Brain microvascular endothelial cell (primary cell): ENCODE measurements around the gene GRAMD1B.

Experiments used
- DNase-seq: peaks from one replicate; pipeline ENCODE4 v3.0.0-alpha.2; 2020
- H3K27ac ChIP-seq: fragments of 250-450 bp; sonication (Bioruptor Pico); 2 replicates; pipeline ENCODE4 v1.5.1; 2020; ENCODE audit warnings: mild to moderate bottlenecking, moderate library complexity
- H3K27me3 ChIP-seq: fragments of 250-450 bp; sonication (Bioruptor Pico); replicated peaks from 2 replicates; pipeline ENCODE4 v1.5.1; 2020; ENCODE audit warnings: mild to moderate bottlenecking
- H3K36me3 ChIP-seq: fragments of 250-450 bp; sonication (Bioruptor Pico); replicated peaks from 2 replicates; pipeline ENCODE4 v1.5.1; 2020; ENCODE audit warnings: mild to moderate bottlenecking
- H3K4me3 ChIP-seq: 2 replicates; pipeline ENCODE4 v1.5.1; 2011; ENCODE audit warnings: low read depth, mild to moderate bottlenecking, control low read depth, low read length, moderate library complexity
- in situ Hi-C: cut with HindIII; loops from 2 replicates; pipeline ENCODE4 v1.10.0; 2017; ENCODE audit warnings: low sequenced_read_pairs, low pct_ligation_motif_present
- TF ChIP-seq, protein P1 (sequence below): IDR thresholded peaks from 2 replicates; pipeline ENCODE4 v1.5.1; 2011; ENCODE audit warnings: low read depth, mild to moderate bottlenecking, moderate library complexity, low read length, control low read depth, inconsistent platforms; ENCODE audit errors: missing control alignments

Gene GRAMD1B

GRCh38 chr11:123575441-123575840, 145.4 kb downstream of the GRAMD1B start:
- Histone ChIP-seq H3K27ac (no peak overlapping the region), H3K27me3 (no peaks in the 10 kb centered on the region), H3K36me3 (no peaks in the 10 kb centered on the region), H3K4me3 (no peak overlapping the region)
- in situ Hi-C loops, result no loop called here
- DNase-seq, result no peak
- TF ChIP-seq, protein P1, sequence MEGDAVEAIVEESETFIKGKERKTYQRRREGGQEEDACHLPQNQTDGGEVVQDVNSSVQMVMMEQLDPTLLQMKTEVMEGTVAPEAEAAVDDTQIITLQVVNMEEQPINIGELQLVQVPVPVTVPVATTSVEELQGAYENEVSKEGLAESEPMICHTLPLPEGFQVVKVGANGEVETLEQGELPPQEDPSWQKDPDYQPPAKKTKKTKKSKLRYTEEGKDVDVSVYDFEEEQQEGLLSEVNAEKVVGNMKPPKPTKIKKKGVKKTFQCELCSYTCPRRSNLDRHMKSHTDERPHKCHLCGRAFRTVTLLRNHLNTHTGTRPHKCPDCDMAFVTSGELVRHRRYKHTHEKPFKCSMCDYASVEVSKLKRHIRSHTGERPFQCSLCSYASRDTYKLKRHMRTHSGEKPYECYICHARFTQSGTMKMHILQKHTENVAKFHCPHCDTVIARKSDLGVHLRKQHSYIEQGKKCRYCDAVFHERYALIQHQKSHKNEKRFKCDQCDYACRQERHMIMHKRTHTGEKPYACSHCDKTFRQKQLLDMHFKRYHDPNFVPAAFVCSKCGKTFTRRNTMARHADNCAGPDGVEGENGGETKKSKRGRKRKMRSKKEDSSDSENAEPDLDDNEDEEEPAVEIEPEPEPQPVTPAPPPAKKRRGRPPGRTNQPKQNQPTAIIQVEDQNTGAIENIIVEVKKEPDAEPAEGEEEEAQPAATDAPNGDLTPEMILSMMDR, result no peak

DNA sequence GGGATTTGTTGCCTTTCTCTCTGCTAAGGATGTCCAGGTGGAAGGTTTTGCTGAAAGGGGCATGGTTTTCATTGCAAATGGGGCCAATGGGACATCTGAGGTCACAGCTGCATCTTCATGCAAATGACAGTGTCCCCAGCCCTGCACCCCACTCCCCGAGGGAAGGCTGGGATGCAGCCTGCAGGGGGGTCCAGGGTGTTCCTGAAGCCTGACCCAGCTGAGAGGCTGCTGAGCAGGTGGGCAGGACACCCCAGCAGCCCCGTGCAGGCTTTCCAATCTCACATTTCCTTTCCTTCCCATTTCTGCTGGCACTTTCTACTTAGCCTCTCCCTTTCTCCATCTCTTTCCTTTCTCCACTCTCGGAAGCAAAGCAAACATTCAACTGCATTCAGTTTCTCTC, 146.0 kb downstream of the GRAMD1B start:
- in situ Hi-C loops, result no loop called here
- DNase-seq, result no peak
- Histone ChIP-seq H3K4me3 (no peak overlapping the region), H3K27me3 (no peaks in the 10 kb centered on the region), H3K36me3 (no peaks in the 10 kb centered on the region), H3K27ac (no peak overlapping the region)
- TF ChIP-seq, protein P1, result no peak

DNA sequence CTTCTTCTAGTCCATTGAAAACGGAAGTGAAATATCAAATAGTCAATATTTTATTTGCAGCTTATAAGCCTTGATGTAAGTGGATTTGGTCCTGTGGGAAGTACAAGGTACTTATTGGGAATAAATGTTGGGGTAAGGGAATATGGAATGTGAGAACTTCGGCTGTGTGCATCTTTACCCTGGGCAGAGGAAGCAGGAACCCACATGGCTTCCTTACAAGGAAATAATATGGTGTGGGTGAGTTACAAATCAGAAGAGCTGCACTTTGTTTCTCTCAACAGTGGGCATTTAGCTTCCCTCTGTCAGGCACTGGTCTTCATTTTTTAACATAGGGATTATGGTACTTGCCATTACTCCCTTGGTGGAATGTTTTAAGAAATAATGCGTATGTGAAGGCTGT, 146.4 kb downstream of the GRAMD1B start:
- TF ChIP-seq, protein P1, result no peak
- Histone ChIP-seq H3K4me3 (no peak overlapping the region), H3K36me3 (no peaks in the 10 kb centered on the region), H3K27me3 (no peaks in the 10 kb centered on the region), H3K27ac (no peak overlapping the region)
- no peak for DNase-seq
- in situ Hi-C loops, result no loop called here

- no peaks in the 10 kb centered on the region for H3K27me3 ChIP-seq
- TF ChIP-seq, protein P1, result peak; percentile 94
- DNase-seq, result peak; percentile 44
- in situ Hi-C loops, result no loop called here
- no peaks in the 10 kb centered on the region for H3K36me3 ChIP-seq
- H3K27ac ChIP-seq, result no peak overlapping the region
- H3K4me3 ChIP-seq, result no peak overlapping the region
These were observed 147.1 kb downstream of the GRAMD1B start for GRCh38 chr11:123577081-123577598.

DNA sequence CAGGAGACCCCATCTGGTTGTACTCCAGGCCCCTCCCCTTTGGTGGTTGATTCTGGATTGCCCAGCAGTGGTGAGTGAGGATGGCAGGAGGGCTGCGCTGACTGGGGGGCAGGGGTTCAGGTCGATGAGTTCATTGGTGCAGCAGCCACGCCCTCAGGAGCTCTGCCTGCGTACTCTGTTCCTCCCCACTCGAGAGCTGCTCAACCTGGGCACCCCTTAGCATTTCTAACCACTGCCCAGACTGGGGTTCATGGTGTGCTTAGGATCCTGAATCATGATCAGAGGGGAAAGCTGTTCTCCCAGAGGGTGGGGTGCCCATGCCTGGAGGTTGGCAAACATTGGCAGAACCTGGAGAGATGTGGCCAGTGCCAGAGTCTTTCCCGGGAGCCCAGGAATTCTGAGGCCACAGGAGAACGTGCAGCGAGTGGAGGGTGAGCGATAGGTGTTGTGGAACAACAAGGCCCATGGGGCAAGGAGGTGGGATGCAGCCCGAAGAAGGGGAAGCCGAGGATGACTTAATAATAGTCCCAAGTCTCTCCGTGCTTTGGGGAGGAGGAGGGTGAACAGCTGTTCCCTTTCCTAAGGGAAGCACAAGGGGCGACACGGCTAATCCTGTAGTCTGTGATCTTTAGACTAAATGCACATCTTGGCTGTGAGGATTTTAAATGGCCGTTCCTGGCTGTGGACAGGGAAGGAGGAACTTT, 148.9 kb downstream of the GRAMD1B start:
- Histone ChIP-seq H3K27ac (no peak overlapping the region), H3K4me3 (no peak overlapping the region), H3K27me3 (no peaks in the 10 kb centered on the region), H3K36me3 (no peaks in the 10 kb centered on the region)
- in situ Hi-C loops, result no loop called here
- TF ChIP-seq, protein P1, result no peak
- DNase-seq, result no peak

- TF ChIP-seq, protein P1, result no peak
- no peak for DNase-seq
- in situ Hi-C loops, result no loop called here
- no peaks in the 10 kb centered on the region for H3K36me3 ChIP-seq
- no peak overlapping the region for H3K27ac ChIP-seq
- no peak overlapping the region for H3K4me3 ChIP-seq
- H3K27me3 ChIP-seq, result no peaks in the 10 kb centered on the region
These were observed 149.4 kb downstream of the GRAMD1B start for GRCh38 chr11:123579482-123579812.
